NCI-H2029 (cell line): ENCODE data around the gene GPR37L1.
"Not testable (repeated sequence)": the region's sequence is repeated elsewhere in the genome, so short reads cannot be mapped to it uniquely, and the experiment has no call there.

Experiments
- DNase-seq: peaks from one replicate; lab custom pipeline; 2025; lab: John Stamatoyannopoulos, UW

Gene GPR37L1

DNA sequence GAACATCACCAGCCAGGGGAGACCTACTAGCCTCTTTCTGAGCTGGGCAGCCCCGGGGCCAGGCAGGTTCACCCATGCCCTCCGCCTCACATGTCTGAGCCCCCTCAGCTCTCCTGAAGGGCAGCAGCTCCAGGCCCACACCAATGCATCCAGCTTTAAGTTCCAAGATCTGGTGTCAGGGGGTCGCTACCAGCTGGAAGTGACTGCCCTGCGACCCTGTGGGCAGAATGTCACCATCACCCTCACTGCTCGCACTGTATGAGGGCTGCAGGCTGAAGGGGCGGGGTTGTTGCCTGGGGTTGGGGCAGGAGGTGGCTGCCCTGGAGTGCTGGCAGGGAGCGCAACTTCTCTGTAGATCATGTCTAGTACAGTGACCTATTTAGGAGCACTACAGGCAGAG, 46.1 kb downstream of the GPR37L1 start:
- DNase-seq: no peak

GRCh38 chr1:202170726-202171125, 48.0 kb downstream of the GPR37L1 start:
- DNase-seq: no peak

DNA sequence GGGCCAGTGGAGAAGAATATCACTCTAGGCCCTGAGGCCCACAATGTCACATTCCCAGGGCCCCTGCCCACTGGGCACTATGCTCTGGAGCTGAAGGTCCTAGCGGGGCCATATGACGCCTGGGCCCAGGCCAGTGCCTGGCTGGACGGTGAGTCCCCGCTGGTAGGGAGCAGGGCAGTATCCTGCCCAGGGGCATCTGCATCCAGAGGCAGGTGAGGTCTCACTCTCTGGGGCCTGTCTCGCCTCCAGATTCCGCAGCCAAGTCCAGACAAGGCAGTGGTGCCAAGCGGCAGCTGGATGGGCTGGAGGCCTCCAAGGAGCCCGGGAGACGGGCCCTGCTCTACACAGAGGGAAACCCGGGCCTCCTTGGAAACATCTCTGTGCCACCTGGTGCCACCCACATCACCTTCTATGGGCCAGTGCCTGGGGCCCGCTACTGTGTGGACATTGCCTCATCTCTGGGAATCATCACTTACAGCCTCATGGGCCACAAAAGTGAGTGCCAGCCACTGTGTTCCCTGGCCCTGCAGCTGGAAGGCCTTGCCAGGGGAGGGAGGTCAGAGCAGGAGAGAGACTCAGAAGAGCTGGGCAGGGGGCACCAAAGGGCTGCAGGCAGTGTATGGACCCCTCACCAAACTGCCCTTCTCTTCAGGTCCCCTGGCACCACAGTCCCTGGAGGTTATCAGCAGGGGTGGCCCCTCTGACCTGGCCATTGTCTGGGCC, 48.7 kb downstream of the GPR37L1 start:
- no peak for DNase-seq

- no peak for DNase-seq
These were observed 49.3 kb downstream of the GPR37L1 start for GRCh38 chr1:202172015-202172355.

- no peak for DNase-seq
These were observed 51.3 kb downstream of the GPR37L1 start for GRCh38 chr1:202173993-202174392.

DNA sequence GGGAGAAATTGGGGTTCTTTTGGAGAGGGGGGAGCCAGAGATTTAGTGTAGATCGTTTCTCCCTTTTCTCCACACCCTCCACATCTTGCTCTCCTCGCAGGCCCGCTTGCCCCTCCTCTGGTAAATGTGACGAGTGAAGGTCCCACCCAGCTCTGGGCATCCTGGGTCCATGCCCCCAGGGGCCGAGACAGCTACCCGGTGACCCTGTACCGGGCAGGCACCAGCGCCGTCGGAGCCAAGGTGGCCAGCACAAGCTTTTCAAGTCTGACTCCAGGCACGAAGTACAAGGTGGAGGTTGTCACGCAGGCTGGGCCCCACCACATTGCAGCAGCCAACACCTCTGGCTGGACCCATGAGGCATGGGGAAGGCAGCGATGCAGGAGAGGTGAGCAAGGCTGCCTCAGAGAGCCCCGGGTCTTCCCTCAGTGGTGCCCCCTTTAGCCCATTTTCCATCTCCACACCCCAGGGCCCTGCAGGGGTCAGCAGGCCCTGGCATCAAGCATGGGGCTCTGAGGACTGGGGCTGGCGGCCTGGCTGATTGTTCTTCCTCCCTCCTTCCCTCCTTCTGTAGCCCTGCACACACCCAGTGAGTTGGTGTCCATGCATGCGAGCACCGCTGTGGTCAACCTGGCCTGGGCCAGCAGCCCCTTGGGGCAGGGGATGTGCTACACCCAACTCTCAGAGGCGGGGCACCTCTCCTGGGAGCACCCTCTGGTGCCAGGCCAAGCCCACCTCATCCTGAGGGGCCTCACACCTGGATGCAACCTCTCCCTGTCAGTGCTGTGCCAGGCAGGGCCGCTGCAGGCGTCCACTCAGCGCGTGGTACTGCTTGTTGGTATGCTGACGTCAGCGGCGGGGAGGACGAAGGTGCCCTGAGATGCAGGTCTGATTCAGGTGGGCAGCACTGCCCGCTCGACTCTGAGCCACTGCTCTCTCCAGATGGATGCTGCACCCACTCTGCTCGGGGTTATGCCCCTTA, 54.5 kb downstream of the GPR37L1 start:
- no peak for DNase-seq

DNA sequence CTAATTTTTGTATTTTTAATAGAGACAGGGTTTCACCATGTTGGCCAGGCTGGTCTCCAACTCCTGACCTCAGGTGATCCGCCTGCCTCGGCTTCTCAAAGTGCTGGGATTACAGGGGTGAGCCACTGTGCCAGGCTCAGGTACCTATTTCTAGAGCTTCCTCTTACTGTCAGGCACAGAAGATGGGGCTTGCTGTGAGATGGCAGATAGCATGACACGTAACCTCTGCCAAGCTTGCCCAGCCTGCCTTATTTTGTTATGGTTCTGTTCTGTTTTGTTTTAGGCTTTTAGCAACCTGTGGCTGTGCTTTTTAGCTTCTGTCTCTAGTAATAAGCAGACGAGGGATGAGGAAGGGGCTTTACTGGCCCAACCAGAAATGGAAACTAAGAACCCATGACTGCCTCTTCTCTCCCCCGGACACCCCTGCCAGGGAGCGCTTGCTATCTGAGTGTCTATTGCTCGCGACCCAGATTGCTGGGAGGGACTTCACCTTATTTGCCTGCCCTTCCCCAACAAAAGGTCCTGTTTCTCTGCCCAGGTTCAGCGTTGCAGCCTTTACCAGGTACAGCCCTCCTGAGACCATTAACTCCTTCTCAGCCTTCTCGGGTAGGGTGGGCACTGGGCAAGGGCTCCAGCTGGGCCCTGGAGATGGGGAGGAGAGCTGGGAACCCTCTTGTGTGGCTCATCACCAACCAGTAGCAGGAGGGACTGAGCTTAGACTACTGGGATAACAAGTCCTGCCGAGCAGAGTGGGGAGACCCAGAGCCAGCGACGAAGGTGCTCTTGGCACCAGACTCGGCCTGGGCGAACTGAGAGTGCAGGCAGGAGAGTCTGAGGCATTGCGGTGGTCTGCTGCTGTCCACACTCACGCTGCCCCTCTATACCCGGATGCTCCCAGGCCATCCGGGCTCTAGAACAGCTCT, 57.4 kb downstream of the GPR37L1 start:
- no peak for DNase-seq

- not testable (repeated sequence) for DNase-seq
These were observed 58.0 kb downstream of the GPR37L1 start for GRCh38 chr1:202180751-202181139.

DNA sequence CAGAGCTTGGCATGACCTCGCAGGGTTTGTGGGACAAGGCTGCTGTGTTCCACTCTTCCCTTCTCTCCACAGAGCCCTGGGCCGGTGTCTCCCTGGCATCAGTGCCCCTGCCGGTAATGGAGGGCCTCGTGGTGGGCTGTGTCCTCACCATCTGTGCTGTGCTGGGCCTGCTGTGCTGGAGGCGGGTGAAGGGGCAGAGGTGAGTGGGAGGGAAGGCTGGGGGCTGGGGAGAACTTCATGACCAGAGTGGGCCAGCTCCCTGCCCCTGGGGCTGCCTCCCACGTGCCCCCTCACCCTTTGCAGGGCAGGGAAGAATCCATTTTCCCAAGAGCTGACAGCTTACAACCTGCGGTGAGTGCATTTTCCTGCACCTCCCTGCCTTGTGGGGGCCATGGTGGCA, 58.9 kb downstream of the GPR37L1 start:
- no peak for DNase-seq

DNA sequence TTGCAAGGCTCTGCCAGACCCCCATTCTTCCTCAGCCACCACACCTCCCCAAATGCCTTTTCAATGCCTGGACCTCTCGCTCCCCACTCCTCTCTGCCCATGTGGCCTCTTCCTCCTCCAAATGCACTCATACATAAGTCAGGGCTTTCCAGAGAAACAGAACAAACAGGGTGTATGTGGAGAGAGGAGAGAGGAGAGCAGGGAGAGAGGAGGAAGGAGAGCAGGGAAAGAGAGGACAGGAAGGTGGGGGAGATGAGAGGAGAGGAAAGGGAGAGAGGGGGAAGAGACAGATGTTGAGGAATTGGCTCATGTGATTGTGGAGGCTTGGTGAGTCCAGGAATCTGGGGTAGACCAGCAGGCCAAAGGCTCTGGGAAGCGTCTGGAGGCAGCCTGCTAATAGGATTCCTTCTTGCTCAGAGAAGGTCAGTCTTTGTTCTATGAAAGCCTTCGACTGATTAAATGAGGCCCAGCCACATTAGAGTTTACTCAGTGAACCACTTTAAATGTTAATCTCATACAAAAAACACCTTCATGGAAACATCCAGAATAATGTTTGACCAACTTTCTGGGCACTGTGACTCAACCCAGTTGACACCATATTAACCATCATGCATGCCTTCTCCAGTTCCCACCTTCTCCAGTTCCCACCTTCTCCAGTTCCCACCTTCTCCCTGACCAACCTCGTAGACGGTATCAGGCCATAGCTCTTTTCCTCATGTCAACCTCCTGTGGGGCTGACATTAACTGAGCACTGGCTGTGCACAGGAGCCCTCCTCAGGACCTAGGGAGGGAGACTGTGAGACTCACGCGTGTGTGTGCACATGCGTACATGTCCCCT, 59.5 kb downstream of the GPR37L1 start:
- no peak for DNase-seq
